HG03196 (cell line): ENCODE results near the gene HSPB8.

Source experiments
- ATAC-seq: cut with Tn5 transposase; IDR thresholded peaks from one replicate; pipeline ENCODE4 v1.9.1; 2021; ENCODE audit not compliant: unreplicated experiment

Gene HSPB8

DNA sequence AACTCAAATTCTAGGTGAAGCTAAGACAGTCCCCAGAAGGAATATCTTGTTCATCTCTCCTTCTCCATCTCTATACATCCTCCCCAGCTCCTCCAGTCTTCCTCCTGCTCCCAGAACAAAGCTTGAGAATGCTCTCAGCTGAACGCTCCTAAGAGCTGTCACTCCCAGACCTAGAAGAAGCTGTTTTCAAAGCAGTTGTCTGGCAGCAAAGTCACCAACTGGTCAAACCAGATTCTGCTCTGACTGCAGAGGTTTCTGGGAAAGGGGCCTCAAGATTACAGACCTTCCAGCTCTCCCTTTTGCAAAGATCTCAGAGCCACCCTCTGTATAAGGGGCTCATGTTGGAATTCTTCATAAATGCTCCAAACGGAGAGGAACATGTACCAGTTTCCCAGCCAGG lies 9.6 kb upstream of the HSPB8 start:
- no peak for ATAC-seq

DNA sequence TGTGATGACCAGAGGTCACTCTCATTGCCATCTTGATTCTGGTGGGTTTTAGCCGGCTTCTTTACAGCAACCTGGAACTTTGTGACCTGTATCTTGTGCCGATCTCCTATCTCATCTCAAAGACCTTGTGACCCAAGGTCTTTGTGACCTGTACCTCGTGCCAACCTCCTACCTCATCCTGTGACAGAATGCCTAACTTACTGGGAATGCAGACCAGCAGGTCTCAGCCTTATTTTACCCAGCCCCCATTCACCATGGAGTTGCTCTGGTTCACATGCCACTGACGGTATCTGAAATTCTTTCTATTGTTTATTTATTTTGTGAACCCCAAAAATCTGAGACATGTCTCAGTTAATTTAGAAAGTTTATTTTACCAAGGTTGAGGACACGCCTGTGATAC lies 7.4 kb upstream of the HSPB8 start:
- no peak for ATAC-seq

DNA sequence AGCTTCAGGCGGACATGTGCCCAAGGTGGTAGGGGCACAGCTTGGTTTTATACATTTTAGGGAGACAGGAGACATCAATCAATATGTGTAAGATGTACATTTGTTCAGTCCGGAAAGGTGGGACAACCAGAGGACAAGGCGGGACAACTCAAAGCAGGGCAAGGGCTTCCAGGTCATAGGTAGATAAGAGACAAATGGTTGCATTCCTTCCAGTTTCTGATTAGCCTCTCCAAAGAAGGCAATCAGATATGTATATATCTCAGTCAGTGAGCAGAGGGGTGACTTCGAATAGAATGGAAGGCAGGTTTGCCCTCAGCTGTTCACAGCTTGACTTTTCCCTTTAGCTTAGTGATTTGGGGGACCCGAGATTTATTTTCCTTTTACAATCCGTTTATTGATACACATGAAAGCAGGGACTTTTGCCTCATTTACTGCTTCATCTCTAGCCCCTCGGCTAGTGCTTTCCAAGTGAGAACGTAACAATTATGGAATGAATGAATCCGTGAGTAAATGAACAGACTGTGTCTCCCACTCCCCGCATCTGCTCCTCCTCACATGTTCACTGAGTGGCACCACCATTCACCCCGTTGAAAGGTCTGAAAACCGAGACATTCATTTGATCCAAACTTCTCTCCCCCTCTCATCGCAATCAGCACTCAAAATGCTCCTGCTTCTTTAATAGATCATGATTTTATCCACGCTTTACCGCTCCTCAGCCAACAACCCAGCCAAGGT lies 6.9 kb upstream of the HSPB8 start:
- no peak for ATAC-seq

DNA sequence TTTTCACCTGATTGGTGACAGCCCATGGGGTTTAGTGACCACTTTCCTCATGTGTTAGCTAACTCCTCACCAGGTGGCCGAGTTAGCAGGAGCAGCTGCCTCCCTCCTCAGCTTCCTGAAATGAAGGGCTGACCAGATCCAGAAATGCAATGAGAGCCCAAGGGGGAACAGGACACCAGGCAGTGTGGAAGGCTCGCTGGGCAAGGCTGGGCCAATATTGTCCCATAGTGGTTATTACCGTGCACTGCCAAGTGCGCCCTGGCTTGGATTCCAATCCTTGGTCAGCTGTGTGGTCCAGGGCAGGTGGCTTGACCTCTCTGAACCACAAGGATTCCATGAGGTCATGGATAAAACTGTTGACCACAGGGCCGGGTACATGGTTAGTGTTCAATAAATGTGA lies 3.6 kb upstream of the HSPB8 start:
- no peak for ATAC-seq

DNA sequence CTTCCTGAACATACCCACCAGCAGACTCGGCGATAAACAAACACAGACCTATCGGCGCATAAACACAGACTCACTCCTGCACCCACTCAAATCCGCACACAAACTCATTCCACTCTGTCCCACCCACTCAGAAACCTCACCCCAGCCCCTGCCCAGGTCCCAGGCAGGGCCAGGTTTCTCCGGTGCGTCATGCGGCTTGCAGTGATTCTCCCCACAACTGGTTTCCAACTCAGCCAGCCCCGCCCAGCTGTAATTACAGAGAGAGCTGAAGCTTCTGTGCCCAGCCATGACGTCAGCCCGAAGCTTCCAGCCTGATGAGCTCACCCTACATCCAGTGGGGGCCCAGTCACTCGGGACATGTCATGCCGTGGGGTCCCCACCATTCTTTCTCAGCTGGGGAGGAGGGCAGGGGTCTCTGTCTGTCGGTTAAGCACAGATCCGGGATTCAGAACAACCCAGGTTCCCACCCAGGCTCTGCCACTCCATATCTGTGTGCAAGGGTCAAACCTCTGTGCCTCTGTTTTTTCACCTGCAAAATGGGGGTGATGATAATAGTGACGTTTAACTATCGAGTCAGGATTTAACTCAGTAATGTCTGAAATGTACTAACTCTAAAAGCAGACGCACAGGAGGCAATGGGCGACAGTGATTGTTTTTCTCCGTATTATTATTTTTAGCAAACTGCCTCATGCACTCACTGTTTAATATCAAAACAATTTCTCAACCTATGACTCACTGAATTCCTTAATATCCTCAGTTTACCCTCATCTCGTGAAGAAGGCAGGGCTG lies 2.3 kb upstream of the HSPB8 start:
- no peak for ATAC-seq

DNA sequence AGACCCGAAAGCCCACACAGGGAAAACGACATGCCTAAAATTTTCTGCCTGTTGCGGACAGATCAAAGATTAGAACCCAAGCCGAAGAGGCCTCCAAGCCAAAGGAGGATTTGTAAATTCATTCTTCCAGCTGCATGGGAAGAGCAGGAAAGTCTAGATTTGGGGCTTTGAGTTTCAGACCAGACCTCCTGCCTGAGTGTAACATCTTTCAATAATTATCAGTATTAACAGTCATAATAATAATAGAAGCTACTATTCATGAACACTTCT lies 1.7 kb upstream of the HSPB8 start:
- ATAC-seq = no peak

DNA sequence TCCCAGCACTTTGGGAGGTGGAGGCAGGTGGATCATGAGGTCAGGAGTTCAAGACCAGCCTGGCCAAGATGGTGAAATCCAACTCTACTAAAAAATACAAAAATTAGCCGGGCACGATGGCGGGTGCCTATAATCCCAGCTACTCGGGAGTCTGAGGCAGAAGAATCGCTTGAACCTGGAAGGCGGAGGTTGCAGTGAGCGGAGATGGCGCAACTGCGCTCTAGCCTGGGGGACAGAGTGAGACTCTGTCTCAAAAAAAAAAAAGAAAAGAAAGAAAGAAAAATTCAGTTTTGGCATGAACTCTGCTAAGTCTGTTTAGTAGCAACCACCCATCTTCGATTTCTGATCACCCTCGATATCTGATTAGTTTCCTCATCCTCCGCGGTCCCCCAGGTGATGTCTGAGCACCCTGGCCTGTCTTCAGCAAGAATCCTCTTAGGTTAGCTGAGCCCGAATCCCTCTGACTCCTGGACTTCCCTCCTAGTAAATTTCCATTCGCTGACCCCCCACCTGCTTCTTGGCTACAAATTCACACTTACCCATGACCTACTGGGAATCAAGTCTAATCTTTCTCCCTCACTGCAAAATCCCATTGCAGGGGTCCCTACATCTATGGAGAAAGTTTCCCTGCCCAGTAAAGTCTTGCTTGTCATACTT lies 879 bp upstream of the HSPB8 start:
- no peak for ATAC-seq

DNA sequence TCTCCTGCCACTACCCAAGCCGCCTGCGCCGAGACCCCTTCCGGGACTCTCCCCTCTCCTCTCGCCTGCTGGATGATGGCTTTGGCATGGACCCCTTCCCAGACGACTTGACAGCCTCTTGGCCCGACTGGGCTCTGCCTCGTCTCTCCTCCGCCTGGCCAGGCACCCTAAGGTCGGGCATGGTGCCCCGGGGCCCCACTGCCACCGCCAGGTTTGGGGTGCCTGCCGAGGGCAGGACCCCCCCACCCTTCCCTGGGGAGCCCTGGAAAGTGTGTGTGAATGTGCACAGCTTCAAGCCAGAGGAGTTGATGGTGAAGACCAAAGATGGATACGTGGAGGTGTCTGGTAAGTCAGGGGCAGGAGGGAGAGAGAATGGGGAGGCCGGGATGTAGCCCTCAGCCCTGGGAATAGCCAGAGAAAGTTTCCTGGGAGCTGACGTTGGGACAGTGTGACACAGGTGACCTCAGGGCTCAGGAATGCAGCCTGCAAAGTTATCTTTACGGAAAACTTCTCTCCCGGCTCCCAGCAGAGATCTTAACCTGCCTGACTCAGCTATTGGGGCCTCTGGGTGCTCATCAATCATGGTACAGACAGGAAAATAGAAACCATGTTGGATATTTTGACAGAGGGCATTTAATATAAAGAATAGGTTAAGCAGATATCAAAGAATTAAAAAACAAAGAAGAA lies 747 bp downstream of the HSPB8 start:
- ATAC-seq = no peak

DNA sequence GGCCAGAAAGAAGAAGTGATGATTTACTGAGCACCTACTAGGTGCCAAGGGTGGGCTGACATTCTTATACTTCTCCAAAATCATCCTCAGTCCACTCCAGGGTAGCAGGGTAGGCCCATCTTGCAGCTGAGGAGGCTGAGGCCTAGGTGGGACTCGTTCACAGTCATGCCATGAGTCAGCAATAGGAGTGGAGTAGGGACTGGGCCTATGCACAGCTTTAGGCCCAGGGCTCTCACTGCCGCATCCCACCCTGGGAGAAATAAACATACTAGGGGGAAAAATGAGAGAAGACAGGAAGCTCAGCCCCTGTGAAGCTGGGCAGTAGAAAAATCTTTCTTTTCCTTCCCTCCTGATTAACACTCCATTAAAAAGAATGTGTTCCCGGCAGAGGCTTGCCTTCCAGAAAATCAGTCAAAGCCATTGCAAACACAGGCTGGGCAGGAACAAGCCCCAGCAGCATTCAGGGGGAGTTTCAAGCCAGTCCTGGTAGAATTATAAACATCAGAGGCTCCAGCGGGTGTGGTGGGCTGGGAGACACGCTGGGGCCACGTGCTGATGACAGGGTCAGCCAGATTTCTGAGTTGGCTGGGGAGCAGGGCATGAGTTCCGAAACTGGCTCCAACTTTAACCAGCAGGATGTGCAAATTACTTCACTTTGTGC lies 1.8 kb downstream of the HSPB8 start:
- no peak for ATAC-seq

DNA sequence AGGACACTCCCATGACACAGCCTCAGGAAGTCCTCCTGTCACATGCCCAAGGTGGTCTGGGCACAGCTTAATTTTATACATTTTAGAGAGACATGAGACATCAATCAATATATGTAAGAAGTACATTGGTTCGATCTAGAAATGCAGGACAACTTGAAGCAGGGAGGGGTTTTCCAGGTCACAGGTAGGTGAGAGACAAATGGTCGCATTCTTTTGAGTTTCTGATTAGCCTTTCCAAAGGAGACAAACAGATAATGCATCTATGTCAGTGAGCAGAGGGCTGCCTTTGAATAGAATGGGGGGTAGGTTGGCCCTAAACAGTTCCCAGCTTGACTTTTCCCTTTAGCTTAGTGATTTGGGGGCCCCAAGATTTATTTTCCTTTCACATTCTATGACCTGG lies 2.5 kb downstream of the HSPB8 start:
- no peak for ATAC-seq

DNA sequence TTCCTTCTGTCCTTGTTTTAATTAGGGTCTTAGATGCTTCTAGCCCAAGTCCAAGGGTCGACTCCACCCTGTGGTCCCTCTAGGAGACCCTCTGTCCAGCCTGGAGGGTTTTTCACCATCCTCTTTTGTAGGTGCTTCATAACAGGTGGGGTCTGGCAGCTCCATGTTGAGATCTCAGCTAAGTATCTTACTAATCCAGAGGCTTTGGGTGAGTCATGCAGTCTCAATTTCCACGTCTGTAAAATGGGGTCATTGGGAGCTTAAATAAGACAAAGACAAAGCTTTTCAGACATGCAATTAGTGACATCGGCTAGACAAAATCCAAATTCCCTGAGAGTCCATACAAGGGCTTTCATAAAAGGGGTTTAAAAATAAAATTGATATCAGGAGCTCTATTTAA lies 3.2 kb downstream of the HSPB8 start:
- no peak for ATAC-seq

DNA sequence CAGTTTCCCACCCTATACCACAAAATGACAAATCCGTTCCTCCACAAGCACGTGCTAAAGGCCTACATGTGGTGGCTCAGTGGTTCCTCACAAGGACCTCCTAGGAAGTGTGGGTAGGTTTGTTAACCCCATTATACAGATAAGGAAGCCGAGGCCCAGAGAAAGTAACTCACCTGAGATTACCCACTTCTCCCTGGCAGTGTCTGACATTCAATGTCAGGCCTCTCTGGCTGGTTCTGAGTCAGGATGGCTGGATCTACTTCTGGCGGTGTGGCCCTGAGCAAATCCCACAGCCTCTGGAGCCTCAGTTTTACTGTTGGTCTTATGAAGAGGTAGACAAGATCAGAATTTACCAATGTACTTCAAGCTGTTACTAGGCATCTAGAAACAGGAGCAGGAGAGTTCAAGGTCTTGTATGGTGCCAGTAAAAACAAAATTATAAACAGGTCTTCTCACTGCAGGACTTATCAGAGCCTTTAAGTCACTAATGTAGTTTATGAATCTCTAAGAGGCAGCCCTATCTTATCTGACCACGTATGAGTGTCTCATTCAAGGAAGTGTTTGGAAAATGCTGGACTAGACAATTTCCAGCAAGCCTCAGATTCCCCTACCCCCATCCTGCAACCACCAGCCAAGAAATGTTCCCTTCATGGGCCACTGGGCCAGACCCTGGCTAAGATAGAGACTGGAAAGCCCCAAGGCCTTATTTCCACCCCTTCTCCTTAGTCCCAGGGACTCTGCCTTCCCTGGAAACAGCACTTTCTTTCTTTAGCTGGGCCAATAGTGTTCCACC lies 4.2 kb downstream of the HSPB8 start:
- no peak for ATAC-seq

DNA sequence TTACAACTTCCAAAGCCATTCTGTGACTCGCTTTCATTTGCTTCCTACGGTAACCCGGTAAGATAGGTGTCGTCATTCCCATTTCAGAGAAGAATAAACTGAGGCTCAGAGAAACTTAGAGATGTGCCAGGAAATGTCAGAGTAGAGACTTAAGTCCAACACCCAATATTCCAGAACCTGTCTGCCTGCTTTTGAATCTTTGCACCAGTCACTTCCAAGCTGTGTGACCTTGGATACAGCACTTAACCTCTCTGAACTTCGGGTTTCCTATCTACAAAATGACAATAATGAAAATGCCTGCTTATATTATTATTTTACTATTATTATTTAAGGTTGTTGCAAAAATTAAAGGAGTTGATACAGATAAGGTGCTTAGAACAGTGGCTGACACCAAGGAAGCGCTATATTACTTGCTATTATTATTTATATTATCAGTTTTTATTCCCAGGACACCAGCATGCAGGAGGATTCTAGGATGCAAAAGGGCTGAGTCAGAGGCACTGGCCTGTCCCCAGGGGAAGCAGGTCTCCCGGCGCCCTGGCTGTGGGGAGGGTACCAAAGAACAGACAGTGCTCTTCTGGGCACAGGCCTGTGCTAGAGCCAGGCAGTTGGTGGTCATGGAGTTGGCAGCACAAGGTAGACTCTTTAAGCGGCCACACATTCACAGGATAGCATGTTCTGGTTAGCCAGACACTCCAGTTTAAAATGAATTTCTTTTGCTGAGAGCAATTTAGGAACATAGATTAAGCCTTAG lies 5.4 kb downstream of the HSPB8 start:
- no peak for ATAC-seq

DNA sequence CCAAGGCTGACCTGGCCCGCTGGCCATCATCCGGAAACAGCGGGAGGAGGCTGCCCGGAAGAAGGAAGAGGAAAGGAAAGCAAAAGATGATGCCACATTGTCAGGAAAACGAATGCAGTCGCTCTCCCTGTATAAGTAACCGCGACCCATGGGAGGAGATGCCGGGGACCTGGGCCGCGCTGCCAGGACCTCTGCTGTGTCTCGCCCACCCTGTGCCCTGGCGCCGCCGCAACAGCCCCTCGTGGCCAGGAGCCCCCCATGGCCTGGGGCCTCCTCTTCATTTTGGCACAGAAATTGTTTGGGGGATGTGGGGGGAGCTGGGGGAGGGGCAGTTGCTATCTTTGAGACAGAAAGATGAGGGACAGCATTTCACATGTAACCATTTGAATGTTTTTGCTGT lies 16.5 kb downstream of the HSPB8 start:
- no peak for ATAC-seq

DNA sequence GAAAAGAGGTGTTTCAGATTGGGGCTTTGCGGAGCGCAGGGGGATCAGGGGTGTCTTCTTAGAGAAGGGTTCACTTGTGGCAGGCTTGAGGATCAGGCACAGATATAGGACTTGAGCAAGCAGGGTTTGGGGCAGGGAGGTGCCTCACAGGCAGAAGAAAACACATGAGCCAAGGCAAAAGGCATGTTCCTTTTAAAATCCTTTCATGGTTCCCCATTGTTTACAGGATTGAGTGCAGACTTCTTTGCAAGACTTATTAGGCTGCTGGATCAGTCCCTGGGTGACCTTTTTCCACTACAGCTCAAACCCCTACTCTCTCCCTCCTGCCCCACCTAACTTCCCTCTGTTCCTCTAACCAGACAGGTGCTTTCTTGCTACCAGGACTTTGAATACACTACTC lies 19.7 kb downstream of the HSPB8 start:
- no peak for ATAC-seq

DNA sequence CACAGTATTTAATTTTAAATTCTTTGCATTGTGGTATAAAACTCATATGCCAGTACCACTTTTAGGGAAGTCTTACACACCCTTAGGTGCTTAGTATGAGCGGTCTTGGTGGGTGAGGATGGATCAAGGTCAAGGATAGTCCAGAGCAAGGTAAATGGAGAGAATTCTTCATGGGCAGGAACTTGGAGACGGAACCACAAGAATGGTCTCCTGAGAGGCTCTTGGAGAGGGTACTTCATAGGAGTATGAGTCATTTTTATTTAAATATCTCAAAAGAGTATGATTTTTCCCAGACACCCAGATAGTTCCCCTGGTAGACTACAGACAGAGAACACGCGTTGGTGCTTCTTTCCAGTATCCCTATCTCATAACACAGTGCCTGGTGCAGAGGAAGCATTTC lies 21.9 kb downstream of the HSPB8 start:
- no peak for ATAC-seq

DNA sequence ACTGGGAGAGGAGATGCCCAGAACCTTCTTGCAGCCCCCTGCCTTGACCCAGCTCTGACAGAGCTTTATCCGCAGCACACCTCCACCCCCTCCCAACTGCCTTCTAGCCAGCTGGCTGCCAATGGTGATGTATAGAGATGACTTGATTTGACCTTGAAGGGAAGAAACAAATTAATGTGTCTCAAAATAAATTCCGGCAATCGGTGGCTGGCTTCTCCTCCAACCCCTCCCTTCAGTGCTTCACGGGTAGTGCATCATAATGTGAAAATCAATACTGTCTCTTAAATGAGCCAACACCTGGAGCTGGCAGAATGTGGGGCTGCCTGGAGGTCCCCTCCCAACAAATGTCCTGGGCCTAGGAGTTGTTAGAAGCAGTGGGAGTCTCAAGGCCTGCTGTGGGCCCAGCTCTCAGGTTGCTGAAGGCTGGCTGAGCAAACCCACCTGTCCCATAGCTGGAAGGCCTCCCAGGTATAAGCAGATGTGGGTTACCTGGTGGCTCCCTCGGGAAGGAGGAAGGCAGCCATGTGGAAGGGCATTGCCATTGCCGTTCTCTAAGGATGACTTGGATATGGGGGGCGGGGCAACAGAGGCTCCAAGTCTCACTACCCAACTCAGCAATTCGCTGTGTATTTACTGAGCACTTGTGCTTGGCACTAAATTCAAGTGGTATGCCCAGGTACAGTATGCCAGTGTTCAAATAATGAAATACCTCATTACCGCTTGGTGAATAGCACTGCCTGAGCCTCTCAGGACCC lies 23.2 kb downstream of the HSPB8 start:
- ATAC-seq = no peak

DNA sequence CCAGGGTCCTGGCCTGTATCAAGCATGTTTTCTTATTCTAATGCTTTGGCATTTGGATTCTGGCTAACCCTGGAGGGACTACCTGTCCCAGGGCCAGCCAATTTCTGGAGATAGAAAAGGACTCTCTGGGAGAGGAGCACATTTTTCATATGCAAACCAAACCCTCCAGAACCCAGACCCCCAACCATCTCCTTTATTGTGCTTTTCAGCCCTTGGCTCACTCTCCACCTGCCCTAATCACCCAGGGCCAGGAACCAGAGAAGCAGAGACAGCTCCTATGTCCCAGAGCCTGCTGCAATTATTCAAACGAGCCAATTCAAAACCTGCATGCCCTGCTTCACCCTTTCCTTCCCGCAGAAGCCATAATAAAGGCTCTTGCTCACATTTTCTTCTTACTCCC lies 23.8 kb downstream of the HSPB8 start:
- ATAC-seq = no peak

DNA sequence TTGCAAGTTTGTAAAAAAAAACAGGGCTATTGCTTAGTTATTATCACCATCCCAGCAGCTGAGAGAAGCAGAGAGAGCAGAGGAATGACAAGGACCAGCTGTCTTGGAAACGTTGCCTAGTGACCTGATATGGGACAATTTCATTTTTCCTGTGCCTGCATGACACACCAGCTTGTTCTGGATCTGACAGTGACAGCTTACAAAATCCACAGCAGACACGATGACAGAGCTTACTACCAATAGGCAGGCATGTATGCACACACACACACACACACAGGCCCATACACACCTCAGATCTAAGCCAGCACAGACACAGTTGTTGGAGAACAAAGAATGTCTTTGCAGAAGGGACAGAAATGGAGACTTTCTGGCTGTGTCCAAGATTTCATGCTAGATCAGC lies 25.4 kb downstream of the HSPB8 start:
- ATAC-seq = no peak
